ENCODE data around the gene MANF.

Gene MANF

DNA sequence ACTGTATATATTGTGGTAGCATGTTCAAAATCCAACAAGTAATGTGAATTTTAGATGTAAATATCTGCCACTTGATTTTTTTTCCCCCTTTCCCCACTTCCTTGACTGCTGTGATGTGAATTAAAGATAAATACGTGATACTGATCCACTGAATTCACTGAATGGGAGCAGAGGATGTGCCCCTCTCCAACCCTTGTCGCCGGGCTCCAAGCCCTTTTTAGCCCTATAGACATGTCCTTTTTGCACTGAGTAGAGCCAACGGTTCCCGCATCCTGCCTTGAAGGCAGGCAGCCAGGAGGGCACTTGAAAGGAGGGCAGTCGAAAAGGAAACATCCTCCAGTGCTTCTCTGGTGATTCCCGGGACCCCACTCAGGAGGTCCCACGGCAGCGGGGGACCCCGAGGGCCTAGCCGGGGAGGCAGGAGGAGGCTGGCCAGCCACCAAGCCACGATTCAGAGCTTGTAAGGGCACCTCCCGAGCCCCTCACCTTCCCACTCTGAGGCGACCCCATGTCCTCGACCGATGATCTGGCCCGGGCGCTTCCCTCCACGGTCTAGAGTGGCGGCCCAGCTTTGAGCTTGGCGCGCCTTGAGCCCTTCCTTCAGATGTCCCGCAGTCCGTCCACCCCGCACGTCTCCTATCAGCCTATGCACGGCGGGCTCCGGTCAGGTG is 901 bp upstream of the MANF start:
- TF ChIP-seq, protein P1, sequence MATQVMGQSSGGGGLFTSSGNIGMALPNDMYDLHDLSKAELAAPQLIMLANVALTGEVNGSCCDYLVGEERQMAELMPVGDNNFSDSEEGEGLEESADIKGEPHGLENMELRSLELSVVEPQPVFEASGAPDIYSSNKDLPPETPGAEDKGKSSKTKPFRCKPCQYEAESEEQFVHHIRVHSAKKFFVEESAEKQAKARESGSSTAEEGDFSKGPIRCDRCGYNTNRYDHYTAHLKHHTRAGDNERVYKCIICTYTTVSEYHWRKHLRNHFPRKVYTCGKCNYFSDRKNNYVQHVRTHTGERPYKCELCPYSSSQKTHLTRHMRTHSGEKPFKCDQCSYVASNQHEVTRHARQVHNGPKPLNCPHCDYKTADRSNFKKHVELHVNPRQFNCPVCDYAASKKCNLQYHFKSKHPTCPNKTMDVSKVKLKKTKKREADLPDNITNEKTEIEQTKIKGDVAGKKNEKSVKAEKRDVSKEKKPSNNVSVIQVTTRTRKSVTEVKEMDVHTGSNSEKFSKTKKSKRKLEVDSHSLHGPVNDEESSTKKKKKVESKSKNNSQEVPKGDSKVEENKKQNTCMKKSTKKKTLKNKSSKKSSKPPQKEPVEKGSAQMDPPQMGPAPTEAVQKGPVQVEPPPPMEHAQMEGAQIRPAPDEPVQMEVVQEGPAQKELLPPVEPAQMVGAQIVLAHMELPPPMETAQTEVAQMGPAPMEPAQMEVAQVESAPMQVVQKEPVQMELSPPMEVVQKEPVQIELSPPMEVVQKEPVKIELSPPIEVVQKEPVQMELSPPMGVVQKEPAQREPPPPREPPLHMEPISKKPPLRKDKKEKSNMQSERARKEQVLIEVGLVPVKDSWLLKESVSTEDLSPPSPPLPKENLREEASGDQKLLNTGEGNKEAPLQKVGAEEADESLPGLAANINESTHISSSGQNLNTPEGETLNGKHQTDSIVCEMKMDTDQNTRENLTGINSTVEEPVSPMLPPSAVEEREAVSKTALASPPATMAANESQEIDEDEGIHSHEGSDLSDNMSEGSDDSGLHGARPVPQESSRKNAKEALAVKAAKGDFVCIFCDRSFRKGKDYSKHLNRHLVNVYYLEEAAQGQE (IDR thresholded peaks at IDR 0.05; ENCODE audit: insufficient read depth in 1 of 2, low read depth in 2 of 2, low read length in 2 of 2): no peak
- no peak for TF ChIP-seq FOXP2 (optimal IDR thresholded peaks at IDR 0.05; ENCODE audit: borderline replicate concordance, extremely low read depth, extremely low read length, insufficient read depth)
- no peak for TF ChIP-seq SIN3A (IDR thresholded peaks at IDR 0.05; ENCODE audit: borderline replicate concordance, insufficient read depth, low read length)
- TF ChIP-seq TAF1 (IDR thresholded peaks at IDR 0.05; ENCODE audit: borderline replicate concordance, insufficient read depth, low read length): no peak
- TF ChIP-seq POLR2AphosphoS5 (IDR thresholded peaks at IDR 0.05; ENCODE audit: low read depth, low read length): no peak

DNA sequence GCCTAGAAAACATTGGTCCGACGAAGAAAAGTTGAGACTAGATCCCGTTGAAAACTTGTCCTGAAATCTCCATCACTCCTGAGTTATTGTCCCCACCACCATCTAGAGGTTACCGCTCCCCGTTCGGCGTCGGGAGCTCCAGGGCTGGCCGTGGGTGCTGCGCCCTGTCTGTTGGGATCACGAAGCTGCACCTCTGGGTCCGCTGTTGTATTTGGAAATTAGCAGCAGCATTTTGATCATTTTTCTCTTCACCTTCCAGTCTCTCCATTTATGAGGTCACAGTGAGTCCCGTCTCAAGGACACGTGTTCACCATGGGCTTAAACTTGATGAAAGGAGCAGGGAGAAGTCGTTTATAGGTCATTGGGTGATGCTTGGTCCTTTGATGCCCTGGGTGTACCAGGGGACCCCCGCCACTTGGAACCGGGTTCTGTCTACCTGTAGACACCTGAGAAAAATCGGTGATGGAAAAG is 565 bp downstream of the MANF start:
- TF ChIP-seq SIN3A (IDR thresholded peaks at IDR 0.05; ENCODE audit: borderline replicate concordance, insufficient read depth, low read length): no peak
- TF ChIP-seq POLR2AphosphoS5 (IDR thresholded peaks at IDR 0.05; ENCODE audit: low read depth, low read length): 0 out of 2 replicates have a peak, but pooled peaks have one; percentile 1

DNA sequence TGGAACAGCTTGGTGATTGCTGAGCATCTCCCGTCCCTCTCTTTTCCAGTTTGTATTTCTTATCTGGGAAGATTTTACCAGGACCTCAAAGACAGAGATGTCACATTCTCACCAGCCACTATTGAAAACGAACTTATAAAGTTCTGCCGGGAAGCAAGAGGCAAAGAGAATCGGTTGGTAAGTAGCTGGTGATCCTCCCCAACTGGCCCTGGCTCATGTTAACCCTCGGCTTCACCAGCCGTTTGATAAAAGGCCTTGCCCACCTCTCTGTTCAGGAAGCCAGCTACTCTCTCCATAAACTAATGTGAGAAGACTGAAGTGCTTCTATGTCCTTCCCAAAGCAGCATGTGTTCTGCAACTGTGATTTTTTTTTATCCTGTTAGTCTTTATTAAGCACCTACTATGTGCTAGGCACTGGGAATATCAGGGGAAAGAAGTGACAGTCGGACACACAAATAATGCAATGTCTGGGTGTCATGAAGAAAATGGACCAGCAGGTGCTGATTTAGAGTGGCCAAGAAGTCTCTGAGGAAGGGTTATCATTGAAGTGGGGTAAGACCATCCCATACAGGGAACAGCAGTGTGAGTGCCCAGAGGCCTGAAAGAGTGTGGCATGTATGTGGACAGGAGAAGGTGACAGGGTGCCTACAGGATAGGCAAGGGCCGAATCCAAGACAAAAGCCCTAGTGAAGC is 1.2 kb downstream of the MANF start:
- TF ChIP-seq FOXP2 (optimal IDR thresholded peaks at IDR 0.05; ENCODE audit: borderline replicate concordance, extremely low read depth, extremely low read length, insufficient read depth) (no peak), TAF1 (IDR thresholded peaks at IDR 0.05; ENCODE audit: borderline replicate concordance, insufficient read depth, low read length) (no peak), SIN3A (IDR thresholded peaks at IDR 0.05; ENCODE audit: borderline replicate concordance, insufficient read depth, low read length) (no peak), POLR2AphosphoS5 (IDR thresholded peaks at IDR 0.05; ENCODE audit: low read depth, low read length) (no peak)
- TF ChIP-seq, protein P1 (IDR thresholded peaks at IDR 0.05; ENCODE audit: insufficient read depth in 1 of 2, low read depth in 2 of 2, low read length in 2 of 2): no peak

DNA sequence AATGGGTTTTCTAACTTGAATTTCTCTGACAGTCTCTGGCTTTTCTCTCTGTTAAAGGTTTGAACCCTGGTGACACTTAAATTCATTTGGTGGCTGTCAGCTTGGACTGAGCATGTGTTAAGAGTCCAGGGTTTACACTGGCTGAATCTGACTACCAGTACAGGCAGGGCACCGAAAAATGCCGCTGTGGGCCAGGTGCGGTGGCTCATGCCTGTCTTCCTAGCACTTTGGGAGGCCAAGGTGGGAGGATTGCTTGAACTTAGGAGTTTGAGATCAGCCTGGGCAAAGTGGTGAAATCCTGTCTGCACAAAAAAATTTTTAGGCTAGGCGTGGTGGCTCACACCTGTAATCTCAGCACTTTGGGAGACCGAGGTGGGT is 1.8 kb downstream of the MANF start:
- TF ChIP-seq TAF1 (IDR thresholded peaks at IDR 0.05; ENCODE audit: borderline replicate concordance, insufficient read depth, low read length) (no peak), SIN3A (IDR thresholded peaks at IDR 0.05; ENCODE audit: borderline replicate concordance, insufficient read depth, low read length) (no peak), FOXP2 (optimal IDR thresholded peaks at IDR 0.05; ENCODE audit: borderline replicate concordance, extremely low read depth, extremely low read length, insufficient read depth) (no peak), POLR2AphosphoS5 (IDR thresholded peaks at IDR 0.05; ENCODE audit: low read depth, low read length) (no peak)
- TF ChIP-seq, protein P1 (IDR thresholded peaks at IDR 0.05; ENCODE audit: insufficient read depth in 1 of 2, low read depth in 2 of 2, low read length in 2 of 2): no peak

DNA sequence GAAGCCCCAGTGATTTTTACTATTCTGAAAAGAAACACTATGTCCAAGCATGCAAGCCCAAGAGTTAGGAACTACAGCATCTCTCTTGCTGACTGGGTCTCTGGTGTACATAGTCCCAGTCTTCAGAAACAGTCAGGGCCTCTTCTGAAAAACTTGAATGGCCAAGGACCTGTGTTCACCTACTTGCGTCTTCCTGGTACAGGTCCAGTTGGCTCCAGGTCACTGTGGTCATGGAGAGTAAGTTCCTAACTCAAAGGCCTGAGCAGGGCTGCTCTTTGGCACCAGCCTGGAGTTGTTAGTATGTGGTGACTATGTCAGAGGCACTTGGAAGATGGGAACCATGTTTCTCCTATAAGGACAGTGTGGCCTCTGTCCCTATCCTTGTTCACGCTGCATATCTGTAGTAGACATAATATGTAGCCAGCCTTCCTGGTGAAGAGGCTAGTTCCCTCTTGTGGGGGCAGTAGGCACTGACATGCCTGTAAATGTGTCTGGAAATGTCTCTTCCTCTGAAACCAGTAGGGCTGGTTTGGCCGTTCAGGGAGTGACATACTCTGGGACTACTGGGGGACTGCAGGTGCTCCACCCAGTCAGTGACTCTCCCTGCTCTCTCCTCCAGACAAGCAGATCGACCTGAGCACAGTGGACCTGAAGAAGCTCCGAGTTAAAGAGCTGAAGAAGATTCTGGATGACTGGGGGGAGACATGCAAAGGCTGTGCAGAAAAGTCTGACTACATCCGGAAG is 3.4 kb downstream of the MANF start:
- TF ChIP-seq POLR2AphosphoS5 (IDR thresholded peaks at IDR 0.05; ENCODE audit: low read depth, low read length) (no peak), TAF1 (IDR thresholded peaks at IDR 0.05; ENCODE audit: borderline replicate concordance, insufficient read depth, low read length) (no peak), SIN3A (IDR thresholded peaks at IDR 0.05; ENCODE audit: borderline replicate concordance, insufficient read depth, low read length) (no peak), FOXP2 (optimal IDR thresholded peaks at IDR 0.05; ENCODE audit: borderline replicate concordance, extremely low read depth, extremely low read length, insufficient read depth) (no peak)
- TF ChIP-seq, protein P1 (IDR thresholded peaks at IDR 0.05; ENCODE audit: insufficient read depth in 1 of 2, low read depth in 2 of 2, low read length in 2 of 2): no peak

Data from PFSK-1 (cell line).